ENCODE data around the gene NAT9. TPM values are rescaled to one million over a fixed set of nuclear protein-coding genes. Genes with fewer than 3 reads are reported as not detected.
A peak's percentile ranks its signal among the peaks of the same experiment; 100 is the strongest.

The NAT9 gene
- total and polyA plus RNA-seq, 2 donors (not counting 1 experiment from before 2014, with no cell fraction given): 66.6 to 73.6 TPM

DNA sequence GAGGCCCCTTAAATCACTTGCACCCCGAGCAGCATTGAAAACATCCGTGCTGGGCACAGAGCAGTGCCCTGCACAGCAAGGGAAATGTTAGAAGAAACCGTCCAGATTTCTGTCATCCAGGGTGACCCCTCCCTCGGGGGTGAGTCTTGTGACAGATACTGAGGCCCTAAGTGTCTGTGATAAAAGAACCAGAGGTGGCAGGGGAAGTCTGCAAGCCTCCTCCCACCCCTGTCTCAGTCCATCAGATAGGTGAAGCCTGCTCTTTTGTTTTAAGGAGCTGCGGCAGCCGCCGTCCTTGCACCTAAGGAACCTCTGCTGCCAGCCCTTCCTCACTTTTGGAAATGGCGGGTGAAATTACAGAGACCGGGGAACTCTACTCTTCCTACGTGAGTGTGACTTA, 845 bp upstream of the NAT9 start:
- peak overlapping the region; percentile 99 for H3K4me3 Mint-ChIP-seq
- ChIA-PET CTCF (interaction anchor here (1.0 to 9.5 kb wide), 7 partner anchors 15 to 120 kb away, joined by 4 to 191 read pairs (median 6); partner anchors contain the start of gene RAB37), POLR2A (interaction anchor here (0.6 to 3.3 kb wide), 8 partner anchors 9 to 120 kb away, joined by 3 to 18 read pairs (median 6); partner anchors contain the start of gene RAB37)
- peak overlapping the region; percentile 80 for H3K9ac ChIP-seq (ENCODE audit: low read length)
- H3K27ac Mint-ChIP-seq: peak overlapping the region; percentile 59
- no peak overlapping the region for H2AFZ ChIP-seq (ENCODE audit: insufficient read depth, low read depth, low read length, poor library complexity, severe bottlenecking)
- no peaks in the 10 kb centered on the region for H3K9me3 ChIP-seq (ENCODE audit: control extremely low read depth in 1 of 3, control insufficient read depth in 2 of 3, insufficient read depth in 1 of 3, low read length in 2 of 3)
- peak overlapping the region; percentile 86 for H3K4me2 ChIP-seq (replicated peaks; ENCODE audit: low read depth, low read length, poor library complexity, severe bottlenecking)
- ATAC-seq (ENCODE audit: low read depth) (no peak), DNase-seq (no peak)
- peaks cover 27% of the 10 kb centered on the region for H3K79me2 ChIP-seq (ENCODE audit: control insufficient read depth, insufficient read depth, low read length)
- H3K27ac ChIP-seq (ENCODE audit: low read length in 2 of 2): no peak overlapping the region
- intact Hi-C loops (cut with micrococcal nuclease): loop anchor here (1.0 to 5.0 kb wide), 3 partner anchors 29 to 96 kb away; partner anchors contain the start of genes NHERF1 and RAB37
- TF ChIP-seq, protein P1, sequence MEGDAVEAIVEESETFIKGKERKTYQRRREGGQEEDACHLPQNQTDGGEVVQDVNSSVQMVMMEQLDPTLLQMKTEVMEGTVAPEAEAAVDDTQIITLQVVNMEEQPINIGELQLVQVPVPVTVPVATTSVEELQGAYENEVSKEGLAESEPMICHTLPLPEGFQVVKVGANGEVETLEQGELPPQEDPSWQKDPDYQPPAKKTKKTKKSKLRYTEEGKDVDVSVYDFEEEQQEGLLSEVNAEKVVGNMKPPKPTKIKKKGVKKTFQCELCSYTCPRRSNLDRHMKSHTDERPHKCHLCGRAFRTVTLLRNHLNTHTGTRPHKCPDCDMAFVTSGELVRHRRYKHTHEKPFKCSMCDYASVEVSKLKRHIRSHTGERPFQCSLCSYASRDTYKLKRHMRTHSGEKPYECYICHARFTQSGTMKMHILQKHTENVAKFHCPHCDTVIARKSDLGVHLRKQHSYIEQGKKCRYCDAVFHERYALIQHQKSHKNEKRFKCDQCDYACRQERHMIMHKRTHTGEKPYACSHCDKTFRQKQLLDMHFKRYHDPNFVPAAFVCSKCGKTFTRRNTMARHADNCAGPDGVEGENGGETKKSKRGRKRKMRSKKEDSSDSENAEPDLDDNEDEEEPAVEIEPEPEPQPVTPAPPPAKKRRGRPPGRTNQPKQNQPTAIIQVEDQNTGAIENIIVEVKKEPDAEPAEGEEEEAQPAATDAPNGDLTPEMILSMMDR (IDR thresholded peaks at IDR 0.05): no peak
- no peak for TF ChIP-seq EZH2 (IDR thresholded peaks at IDR 0.05; ENCODE audit: borderline replicate concordance, insufficient read depth, low read depth, low read length, poor library complexity, severe bottlenecking)
- H3K27me3 Mint-ChIP-seq: no peaks in the 10 kb centered on the region
- H4K20me1 ChIP-seq (ENCODE audit: control insufficient read depth, insufficient read depth, low read length, poor library complexity, severe bottlenecking): peaks cover 52% of the 10 kb centered on the region
- H3K9me3 Mint-ChIP-seq (ENCODE audit: insufficient read depth): no peaks in the 10 kb centered on the region
- peaks cover 0 to 25% of the 10 kb centered on the region in 2 experiments for H3K36me3 ChIP-seq (replicated peaks in 1 of 2; ENCODE audit: control extremely low read depth in 1 of 2, control insufficient read depth in 1 of 2, extremely low read depth in 1 of 2, insufficient read depth in 2 of 2, low read length in 1 of 2)
- 55% methylated on average over 9 of the region's 10 CpGs for WGBS (ENCODE audit: insufficient coverage)
- peaks cover 41 to 51% of the 10 kb centered on the region in 2 donors for H3K4me1 ChIP-seq (ENCODE audit: control insufficient read depth in 2 of 2, insufficient read depth in 2 of 2, low read length in 2 of 2)
- no peaks in the 10 kb centered on the region for H3K27me3 ChIP-seq (replicated peaks in 1 of 4; ENCODE audit: control extremely low read depth in 1 of 4, control insufficient read depth in 3 of 4, insufficient read depth in 4 of 4, low read length in 3 of 4)
- peaks cover 60% of the 10 kb centered on the region for H3K4me1 Mint-ChIP-seq
- H3K4me3 ChIP-seq (ENCODE audit: control extremely low read depth in 1 of 5, extremely low read depth in 1 of 5, insufficient read depth in 1 of 5, low read depth in 2 of 5, low read length in 4 of 5): peak overlapping the region; percentile 59 to 78 (median 74)

DNA sequence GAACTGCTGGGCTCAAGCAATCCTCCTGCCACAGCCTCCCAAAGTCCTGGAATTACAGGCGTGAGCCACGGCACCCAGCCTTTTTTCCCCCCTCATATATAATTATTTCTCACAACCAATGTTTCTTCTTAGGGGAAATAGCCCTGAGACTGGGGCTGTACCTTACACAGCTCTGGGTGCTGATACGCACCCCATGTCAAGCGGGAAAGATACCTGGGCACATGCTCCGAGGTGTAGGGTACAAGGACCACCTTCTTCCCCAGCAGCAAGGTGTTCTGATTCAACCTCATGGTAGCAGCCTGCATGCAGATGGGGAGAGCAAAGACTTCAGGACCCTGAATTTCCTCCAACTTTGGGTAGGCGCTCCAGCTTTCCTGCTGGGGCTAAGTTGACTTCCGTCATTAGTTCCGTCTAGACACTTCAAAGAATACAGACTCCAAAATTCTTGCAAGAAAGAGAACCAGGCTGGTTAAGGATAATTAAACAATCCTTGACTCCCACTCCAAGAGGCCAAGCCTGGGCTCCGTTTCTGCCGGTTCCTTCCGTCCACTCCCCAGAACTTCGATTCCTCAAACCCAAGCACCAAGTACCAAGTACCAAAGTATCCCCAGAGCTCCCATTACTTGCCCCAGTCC, 619 bp downstream of the NAT9 start:
- intact Hi-C loops (cut with micrococcal nuclease): loop anchor here (1.0 to 5.0 kb wide), 3 partner anchors 27 to 98 kb away; partner anchors contain the start of genes NHERF1 and RAB37
- WGBS (ENCODE audit: insufficient coverage): 33% methylated on average over 12 of the region's 12 CpGs

More for the DNA sequence above, 619 bp downstream of the NAT9 start:
- DNase-seq (no peak), ATAC-seq (ENCODE audit: low read depth) (no peak)
- H3K4me3 ChIP-seq (ENCODE audit: control extremely low read depth in 1 of 5, extremely low read depth in 1 of 5, insufficient read depth in 1 of 5, low read depth in 2 of 5, low read length in 4 of 5): peak overlapping the region; percentile 66 to 79 (median 77)
- H3K4me2 ChIP-seq (replicated peaks; ENCODE audit: low read depth, low read length, poor library complexity, severe bottlenecking): peak overlapping the region; percentile 86
- Mint-ChIP-seq H3K27ac (peak overlapping the region; percentile 96), H3K27me3 (no peaks in the 10 kb centered on the region), H3K9me3 (ENCODE audit: insufficient read depth) (no peaks in the 10 kb centered on the region), H3K4me3 (peak overlapping the region; percentile 99), H3K4me1 (peaks cover 54% of the 10 kb centered on the region)
- peak overlapping the region; percentile 80 for H3K9ac ChIP-seq (ENCODE audit: low read length)
- H3K27me3 ChIP-seq (replicated peaks in 1 of 4; ENCODE audit: control extremely low read depth in 1 of 4, control insufficient read depth in 3 of 4, insufficient read depth in 4 of 4, low read length in 3 of 4): no peaks in the 10 kb centered on the region
- H3K79me2 ChIP-seq (ENCODE audit: control insufficient read depth, insufficient read depth, low read length): peaks cover 27% of the 10 kb centered on the region
- TF ChIP-seq, protein P1 (IDR thresholded peaks at IDR 0.05): no peak
- TF ChIP-seq EZH2 (IDR thresholded peaks at IDR 0.05; ENCODE audit: borderline replicate concordance, insufficient read depth, low read depth, low read length, poor library complexity, severe bottlenecking): no peak
- peaks cover 55% of the 10 kb centered on the region for H4K20me1 ChIP-seq (ENCODE audit: control insufficient read depth, insufficient read depth, low read length, poor library complexity, severe bottlenecking)
- POLR2A ChIA-PET: interaction anchor here (0.7 to 3.3 kb wide), 6 partner anchors 26 to 134 kb away, joined by 4 to 18 read pairs (median 10); partner anchors contain the start of gene RAB37
- H3K4me1 ChIP-seq (ENCODE audit: control insufficient read depth in 2 of 2, insufficient read depth in 2 of 2, low read length in 2 of 2): peaks cover 33 to 38% of the 10 kb centered on the region in 2 donors
- H2AFZ ChIP-seq (ENCODE audit: insufficient read depth, low read depth, low read length, poor library complexity, severe bottlenecking): peak overlapping the region; percentile 88
- peaks cover 1 to 36% of the 10 kb centered on the region in 2 experiments for H3K36me3 ChIP-seq (replicated peaks in 1 of 2; ENCODE audit: control extremely low read depth in 1 of 2, control insufficient read depth in 1 of 2, extremely low read depth in 1 of 2, insufficient read depth in 2 of 2, low read length in 1 of 2)
- no peaks in the 10 kb centered on the region for H3K9me3 ChIP-seq (ENCODE audit: control extremely low read depth in 1 of 3, control insufficient read depth in 2 of 3, insufficient read depth in 1 of 3, low read length in 2 of 3)
- CTCF ChIA-PET: interaction anchor here (1.4 to 9.5 kb wide), 4 partner anchors 16 to 118 kb away, joined by 4 to 191 read pairs (median 26); no protein-coding TSS in a partner anchor
- H3K27ac ChIP-seq (ENCODE audit: low read length in 2 of 2): peak overlapping the region; percentile 39 to 75

Measured in B cell (primary cell).